NCI-H1417 (cell line): ENCODE measurements around the gene NFATC1.

Experiments used
- DNase-seq, 3 experiments: peaks; one replicate each; lab custom pipeline; 2025; lab: John Stamatoyannopoulos, UW

Gene NFATC1

DNA sequence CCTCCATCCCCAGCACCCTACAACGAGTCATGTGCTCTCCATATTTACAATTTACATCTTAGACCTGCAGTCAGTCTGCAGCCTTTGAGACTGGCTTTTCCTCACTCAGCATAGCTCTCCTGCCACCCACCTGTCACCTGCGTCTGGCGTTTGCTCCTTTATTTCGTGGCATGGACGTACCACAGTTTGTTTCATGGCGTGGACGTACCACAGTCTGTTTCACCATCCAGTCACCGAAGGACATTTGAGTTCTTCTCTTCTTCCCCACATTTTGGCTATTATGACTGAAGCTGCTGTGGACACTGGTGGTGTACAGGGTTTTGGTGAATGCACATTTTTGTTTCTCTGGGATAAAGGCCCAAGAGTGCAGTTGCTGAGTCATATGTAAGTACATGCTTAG lies 142.0 kb downstream of the NFATC1 start:
- DNase-seq = no peak

DNA sequence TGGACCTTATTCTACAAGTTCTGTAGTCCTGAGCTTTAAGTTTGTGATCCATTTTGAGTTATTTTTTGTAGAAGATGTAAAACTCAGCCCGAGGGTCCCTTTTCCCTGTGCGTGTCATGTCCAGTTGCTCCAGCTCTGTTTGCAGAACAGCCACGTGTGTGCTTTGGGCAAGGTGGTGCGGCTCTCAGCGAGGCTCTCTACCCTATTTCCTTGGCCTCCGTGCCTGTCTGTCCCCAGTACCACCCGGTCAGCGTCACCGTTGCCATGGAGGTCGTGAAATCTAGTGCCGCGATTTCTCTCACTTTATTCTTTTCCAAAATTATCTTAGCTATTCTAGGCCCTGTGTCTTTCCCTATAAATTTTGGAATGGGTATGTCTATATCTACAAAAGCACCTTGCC lies 142.9 kb downstream of the NFATC1 start:
- DNase-seq = no peak

DNA sequence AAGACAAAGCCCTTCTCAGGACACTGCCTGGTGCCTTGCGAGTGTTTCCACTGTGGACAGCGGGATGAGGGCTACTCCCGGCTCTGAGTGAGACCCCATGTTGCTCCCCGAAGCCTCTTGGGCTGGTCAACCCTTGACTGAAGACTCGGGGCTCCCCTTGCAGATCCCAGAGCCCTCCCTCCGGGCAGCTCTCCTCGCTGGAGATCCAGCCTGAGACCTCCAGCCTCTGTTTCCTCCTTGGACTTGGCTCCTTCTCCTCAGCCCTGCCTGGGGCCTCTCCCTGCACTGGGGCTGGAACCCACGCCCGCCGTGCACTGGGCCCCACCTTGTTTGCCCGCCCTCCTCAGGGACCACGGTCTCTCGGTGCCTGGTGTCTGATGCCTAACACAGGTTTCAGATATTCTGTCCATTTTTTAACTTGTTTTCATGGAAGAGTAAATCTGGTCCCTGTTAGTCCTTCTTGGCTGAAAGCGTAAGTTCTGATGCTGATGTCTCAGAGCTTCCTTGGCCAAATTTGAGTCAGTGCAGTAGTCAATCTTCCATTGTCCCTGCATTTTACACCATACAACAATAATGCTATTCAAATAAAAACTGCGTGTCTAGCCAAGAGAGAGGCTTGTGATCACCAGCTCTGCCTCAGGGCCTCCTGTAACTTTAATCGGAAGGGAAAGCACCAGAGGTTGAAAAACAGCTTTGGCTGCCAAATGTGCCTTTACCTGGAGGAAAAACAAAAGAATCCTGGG lies 144.6 kb downstream of the NFATC1 start:
- no peak for DNase-seq

DNA sequence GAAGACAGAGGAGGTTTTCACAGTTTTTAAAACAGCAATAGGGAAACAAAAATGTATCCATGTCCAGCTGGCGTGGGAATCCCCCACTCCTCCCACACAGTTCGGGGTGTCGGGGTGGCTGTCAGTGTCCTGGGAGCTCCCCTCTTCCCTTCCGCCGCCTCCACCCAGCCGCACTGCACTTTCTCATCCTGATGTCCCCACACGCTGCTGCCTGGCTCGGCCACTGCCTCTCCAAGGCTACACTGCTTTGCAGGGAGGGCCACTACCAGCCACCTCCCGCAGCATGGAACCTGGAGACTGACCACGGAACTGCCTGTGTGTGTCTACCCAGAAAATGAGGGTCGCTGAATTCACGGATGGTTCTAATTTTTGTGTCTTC lies 145.2 kb downstream of the NFATC1 start:
- no peak for DNase-seq

DNA sequence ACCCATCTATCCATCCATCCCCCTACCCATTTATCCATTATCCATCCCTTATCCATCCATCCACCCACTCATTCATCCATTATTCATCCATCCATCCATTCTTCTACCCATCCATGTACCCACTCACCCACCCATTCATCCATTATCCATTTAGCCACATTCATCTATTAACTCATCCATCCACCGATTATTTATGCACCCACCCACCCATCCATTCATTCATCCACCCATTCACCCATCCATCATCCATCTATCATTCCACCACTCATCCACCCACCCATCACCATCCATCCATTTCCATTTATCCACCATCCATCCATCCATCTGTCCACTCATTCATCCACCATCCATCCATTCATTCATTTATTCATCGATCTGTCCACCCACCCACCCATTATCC lies 146.5 kb downstream of the NFATC1 start:
- no peak for DNase-seq

DNA sequence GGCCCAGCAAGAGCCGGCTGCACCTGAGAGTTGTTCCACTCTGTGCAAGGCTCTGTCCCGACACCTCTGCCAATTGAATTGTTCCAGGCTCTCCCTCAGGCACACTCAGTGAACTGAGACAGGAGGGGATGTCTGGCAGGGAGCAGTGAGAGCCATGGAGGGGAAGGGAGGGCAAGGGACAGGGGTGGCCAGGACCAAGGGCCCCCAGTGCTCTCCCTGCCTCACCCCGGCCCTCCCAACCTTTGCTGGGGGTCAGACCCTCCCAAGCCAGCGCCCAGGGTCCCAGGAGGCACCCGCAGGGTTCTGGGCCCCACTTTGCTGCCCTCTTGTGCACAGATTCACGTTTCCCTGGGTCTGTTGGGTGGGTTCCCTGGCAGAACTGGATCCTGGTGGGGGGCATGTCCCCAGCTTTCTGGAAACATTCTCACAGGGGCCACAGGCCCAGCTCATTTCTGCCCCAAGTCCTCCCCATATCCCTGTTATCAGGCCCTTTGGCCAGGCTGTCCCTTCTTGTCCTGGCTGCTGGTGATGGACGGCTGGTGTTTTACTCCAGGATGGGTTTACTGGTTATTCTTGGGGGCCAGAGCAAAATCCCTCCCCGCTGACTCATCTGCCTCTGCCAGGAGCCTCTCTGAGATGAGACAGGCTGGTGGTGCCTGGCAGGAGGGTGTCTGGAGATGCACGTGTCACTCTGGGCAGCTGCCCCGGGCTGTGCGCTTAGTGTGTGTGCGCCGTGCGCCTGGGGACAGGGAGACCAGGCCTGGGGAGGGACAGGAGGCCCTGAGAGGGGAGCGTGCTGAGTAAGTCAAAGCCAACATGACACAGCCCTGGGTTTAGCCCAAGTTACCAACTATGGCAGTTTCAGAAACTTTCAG lies 147.4 kb downstream of the NFATC1 start:
- no peak for DNase-seq

DNA sequence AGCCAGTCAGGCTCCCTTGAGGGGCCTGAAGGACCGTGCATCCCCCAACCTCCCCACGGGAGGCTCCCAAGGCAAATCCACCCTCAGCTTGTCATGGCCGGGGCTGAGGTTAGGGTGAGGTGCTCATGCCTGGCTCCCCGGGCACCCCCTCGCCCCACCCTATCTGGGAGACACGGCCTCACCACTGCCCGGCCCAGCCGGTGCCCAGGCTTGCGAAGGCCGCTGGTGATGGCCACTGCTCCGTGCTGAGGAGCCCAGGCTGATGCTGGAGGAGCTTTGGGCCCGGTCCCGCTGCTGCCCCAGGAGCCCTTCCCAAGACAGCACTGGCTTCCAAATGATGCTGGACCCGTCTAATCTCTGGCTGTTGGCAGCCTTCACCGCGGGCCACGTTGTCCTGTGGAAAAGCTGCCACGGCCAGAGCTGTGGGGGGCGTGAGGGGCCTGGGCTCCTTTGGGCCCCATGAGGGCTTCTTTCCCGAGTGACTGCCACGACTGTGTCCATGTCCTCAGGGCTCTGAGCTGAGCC lies 148.2 kb downstream of the NFATC1 start:
- no peak for DNase-seq

DNA sequence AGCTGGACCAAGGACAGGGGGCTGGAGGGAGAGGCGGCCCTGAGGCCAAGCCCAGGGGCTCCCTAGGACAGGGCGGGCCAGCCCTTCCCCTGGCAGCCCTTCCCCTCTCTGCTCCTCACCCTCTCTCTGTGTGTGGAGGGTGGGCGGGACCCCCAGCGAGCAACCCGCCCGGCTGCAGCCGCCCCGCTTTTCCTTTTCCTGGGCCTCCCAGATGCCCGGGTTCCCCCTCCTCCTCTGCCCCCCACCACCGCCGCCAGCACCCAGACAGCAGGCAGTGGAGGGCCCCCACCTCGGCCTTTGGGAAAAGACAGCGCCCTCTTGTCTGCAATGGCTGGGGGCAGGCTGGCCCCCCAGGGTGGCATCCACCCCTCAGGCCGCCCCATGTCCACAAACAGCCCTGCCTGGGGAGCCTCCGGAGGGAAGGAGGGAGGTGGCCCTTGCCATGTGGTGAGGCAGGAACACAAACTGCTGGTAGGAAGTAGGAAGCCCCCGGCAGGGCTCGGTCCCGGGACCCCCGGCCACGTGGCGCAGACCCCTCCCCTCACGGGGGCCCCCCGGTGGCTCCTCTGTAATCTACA lies 148.7 kb downstream of the NFATC1 start:
- DNase-seq = no peak

DNA sequence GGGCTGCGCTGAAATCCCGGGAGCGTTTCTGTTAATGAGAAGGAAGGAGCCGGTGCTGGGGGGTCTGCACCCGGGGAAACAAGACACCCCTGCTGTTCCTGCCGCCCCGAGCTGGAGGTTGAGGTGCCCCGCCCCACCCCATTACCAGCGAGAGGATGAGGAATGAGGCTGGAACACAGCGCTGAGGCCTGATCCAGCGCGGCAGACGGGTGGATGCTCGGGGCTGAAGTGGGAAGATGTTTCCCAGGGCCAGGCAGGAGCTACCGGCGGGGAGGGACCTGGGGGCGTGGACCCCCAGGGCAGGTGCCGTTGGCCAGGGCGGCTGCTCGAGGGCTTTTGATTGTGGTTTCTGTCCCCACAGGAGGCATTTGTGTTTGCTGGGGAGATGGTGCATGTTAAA lies 149.5 kb downstream of the NFATC1 start:
- no peak for DNase-seq

DNA sequence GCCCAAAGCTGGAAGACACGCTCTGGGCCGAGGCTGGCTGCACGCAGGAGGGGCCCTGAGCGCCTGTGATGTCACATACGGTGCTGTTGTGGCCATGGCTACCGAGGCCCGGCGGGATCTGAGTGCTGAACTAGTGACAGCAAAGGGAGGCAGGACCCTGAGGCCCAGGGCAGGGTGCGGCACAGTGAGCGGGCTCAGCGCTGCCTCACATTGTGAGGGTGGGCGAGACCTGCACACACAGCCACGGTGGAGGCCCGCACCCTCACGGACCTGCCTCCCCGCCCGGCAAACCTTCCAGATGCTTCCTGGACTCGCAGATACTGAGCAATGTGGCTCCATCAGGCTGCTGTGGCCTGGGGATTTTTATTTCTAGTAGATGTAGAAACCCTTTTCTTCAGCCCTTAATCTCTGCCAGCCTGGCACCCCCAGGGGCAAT lies 150.0 kb downstream of the NFATC1 start:
- peak in 1 of 3 experiments; percentile 38 for DNase-seq

DNA sequence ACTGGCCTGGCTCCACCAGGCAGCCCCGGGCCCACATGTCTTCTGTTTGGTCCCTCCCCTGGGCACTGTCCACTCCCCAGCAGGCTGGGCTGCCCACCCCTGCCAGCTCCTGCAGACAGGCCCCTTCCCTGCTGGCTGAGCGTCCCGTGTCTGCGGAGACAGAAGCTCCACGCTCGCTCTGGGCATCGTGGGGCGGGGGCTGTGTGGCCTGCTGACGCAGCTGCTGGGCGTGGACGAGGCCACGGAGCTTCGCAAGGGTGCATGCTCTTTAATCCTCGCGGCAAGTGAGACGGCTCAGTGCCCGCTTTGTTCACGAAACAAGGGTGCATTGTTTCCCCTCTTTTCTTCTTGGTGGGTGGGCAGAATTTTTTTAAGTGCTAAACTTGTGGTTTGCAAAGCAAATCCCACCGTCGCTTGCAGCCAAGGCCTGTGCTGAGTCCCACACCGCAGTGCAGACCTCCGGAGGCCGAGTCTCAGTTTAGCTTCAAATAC lies 151.1 kb downstream of the NFATC1 start:
- DNase-seq = no peak

DNA sequence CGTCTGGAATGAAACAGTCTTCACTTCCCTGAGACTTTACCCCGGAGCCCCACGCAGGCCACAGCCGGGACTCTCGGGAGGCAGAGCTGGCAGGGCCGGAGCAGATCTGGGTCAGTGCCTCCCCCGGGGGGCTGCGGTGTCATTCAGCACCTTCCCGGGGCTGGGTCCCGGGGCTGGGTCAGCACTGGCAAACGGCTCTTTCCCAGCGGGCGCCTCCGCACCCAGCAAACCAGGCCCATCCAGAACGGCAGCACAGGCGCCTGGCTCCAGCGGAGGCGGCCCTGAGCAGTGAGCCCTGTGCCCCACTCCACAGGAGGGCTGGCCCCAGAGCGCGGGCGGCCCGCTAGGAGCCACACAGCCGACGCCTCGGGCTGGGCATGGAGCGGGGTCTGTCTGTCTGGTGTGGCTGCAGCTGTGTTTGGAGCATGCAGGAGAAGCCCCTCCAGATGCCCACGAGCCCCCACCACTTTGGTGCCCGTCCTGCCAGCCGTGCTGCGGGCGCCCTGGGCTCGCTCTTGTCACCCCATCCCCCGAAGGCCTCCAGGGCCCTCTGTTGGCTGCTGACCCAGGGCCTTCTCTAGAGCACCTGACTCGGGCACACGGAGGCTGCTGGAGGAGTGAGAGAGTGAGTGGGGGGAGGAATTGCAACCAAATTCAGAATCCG lies 151.8 kb downstream of the NFATC1 start:
- no peak for DNase-seq

DNA sequence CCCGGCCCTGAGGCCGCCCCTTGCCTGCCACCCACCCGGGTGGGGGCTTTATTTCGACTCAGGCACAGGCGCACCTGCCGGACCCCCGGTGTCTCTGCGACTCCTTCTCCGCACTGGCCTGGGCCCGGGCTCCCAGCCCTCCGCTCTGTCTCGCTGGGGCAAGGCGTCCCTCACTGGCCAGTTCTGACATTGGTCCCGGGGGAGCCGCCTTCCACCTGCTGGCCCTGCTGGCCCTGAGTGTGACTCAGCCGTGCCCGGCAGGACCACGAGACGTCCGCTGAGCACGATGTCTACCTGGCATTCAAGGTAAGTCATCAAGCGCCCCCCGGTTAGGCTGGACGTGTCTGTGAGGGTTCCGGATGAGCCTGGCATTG lies 152.3 kb downstream of the NFATC1 start:
- DNase-seq = no peak

DNA sequence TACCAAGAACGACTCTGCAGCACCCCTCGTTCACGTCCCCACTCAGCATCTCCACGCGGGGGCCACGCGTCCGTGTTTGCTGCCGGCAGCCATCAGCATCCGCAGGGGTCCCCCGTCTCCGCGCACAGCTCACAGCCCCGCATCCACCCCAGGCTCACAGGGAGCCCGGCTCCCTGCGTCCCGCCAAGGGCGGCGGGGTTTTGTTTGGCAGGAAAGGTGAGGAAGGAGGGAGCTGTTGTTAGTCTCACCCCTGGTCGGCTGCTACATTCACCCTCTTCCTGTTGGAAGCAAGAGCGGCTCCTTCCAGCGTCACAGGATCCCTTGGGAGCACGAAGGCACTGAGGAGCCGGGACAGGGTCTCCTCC lies 152.9 kb downstream of the NFATC1 start:
- DNase-seq = no peak

DNA sequence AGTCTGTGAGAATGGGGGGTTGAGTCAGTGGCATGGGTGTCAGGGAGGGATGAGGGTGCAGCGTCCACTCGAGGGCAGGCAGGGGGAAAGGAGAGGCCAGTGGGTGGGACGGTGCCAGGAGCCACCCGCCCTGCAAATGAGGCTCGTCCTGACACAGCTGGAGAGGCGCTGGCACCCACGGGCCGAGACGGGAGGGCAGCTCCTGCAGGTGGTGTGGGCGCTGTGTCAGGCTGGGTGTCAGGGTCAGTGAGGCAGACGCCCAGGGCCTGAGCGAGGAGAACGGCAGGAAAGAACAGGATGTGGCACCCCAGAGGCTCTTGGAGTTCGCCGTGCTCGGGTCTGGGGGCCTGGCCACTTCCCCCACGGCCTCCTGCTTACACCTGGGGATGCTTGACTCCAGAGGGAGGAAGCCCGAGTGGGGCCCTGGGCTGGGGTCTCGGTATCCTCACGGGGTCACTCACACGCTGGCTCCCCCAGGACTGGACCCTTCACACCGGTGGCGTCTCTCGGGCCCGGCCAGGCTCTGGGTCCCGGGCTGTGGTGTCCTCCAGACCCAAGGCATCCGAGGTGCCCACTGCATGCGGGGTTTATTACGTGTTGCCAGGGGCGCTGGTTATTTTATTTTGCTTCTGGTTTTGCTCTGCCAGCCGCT lies 153.4 kb downstream of the NFATC1 start:
- DNase-seq = no peak

DNA sequence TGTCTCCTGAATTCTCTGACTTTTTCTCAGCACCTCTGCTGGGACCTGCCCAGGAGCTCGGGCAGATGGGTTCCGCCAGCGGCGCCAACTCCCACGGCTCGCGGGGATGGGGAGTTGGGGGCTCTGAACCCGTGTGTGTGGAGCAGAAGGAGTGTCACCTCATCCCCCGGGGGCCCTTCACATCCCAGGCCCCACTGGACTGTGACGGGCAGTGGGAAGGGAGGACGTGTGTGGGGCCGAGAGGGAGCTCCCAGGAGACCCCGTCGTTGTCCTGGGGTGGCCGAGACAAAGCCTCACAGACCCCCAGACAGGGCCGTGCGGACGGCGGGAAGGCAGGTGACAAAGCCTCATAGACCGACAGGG lies 153.9 kb downstream of the NFATC1 start:
- DNase-seq = no peak

DNA sequence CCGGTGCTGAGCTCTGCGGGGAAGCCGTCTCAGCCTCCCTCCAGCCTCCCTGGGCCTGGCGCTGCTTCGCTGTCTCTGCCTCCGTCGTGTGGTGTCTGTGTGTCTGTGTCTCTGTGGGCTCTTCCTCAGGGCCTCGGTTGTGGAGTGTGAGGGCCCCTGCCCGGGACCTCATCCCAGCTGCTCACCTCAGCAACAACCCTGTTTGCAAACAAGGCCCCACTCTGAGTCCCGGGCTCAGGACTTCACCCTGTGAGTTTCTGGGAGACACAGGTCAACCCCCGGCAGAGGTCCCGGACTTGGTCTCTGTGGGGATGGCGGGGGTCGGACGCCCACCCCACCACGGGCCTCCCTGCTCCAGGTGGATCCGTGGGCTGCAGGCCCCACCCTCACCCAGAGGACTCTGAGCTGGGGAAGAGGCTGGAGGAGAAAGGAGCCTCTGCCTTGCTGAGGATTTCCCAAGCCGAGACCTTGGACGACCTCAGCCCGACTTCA lies 156.5 kb downstream of the NFATC1 start:
- DNase-seq = no peak

DNA sequence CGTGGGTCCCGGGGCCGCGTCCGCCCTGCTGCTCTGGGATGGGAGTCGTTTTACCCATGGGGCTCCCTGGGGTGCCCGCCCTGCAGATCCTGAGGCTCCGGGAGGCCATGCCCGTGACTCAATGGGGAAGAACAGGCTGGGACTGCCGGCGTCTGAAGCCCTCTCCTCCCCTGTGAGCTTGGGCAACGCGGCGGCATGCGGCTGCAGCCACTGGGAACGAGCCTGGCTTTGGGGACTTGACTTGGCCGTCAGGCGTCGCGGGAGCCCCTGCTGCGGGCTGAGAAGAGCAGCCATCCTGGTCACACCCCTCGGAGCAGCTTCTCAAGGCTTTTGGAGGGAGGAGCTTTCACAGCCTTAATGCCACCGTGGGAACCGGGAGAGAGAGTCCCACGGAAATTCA lies 157.0 kb downstream of the NFATC1 start:
- peak in 2 of 3 experiments; percentile 68 to 72 for DNase-seq

DNA sequence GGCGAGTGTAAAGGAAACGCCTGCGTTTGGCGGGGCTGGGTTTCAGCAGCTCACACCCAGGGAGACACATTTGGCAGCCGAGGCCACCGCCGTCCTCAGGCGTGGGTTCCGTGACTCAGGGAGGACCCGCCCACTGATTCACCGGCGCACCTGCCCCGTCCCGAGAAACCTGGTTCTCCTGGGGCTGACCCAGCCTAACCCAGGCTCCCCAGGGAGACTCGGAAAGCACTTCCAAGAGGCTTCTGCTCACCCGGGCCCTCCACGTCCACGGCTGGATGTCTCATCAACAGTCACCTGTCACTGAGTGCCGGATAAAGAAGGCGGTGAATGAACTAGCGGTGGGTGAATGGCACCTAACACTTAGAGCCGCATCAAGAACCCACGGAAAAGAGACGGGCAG lies 157.4 kb downstream of the NFATC1 start:
- peak in 2 of 3 experiments; percentile 68 to 72 for DNase-seq

DNA sequence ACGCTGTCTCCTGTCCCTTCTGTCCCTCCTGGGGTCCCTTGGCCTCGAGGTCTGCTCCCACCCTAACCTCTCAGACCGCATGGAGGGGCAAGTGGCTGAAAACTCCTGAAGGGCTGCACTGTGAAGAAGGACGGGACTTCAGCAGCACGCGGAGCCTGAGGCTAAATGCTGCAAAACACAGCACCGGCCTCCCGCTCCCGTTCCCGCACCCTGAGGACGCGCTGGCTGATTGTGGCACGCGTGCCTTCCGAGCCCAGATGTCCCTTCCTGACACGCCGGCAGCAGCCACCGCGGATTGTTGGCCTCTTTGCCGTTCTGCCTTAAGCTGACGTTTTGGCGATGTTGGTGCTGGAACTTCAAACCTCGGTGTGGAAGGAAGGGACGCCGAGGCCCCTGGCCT lies 158.0 kb downstream of the NFATC1 start:
- no peak for DNase-seq

DNA sequence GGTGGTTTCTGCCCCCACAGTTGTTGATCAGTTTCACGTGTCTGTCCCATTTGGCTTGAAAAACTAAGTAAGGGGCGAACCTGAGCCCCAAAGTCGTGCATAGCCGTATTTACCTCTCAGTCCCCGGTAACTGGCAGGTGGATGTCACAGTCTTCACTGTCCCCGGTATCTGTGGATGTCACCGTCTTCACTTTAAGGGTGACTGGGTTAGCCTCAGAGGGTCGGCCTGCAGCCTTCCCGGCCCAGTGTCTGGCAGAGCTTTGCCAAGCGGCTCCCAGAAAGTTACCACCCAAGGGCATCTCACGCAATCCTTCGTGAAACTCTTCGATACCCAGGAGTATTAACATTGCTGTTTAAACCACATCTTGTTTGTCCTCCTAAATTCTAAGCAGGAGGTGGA lies 158.6 kb downstream of the NFATC1 start:
- DNase-seq = no peak
